ENCODE results near the gene SPOP.
A peak's percentile ranks its signal among the peaks of the same experiment; 100 is the strongest.

SPOP gene

DNA sequence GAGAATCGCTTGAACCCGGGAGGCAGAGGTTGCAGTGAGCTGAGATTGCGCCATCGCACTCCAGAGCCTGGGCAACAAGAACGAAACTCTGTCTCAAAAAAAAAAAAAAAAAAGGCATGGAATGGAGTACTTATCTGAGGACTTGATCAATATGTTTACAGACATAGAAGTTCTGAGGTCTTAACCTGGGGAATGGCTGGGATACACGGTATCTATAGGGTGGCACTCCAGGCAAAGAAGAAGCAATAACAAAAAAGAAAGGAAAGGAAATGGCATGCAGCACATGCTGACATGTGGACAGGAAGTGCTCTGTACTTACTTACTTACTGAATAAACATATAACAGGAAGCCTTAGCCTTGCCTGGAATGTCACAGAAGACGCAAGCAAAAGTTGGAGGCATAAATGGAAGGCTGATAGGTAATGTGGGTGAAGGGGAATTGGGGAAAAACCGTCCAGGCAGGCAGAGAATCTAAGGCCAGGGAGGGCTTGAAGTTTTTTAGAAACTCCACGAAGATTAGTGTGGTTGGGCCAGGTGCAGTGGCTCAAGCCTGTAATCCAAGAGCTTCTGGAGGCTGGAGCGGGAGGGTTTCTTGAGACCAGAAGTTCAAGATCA lies 10.1 kb upstream of the SPOP start:
- DNase-seq: peak; percentile 46
- Histone ChIP-seq H3K4me3 (ENCODE audit: low read depth, low read length) (no peak overlapping the region), H3K36me3 (replicated peaks) (no peaks in the 10 kb centered on the region), H3K27me3 (replicated peaks) (no peaks in the 10 kb centered on the region), H3K27ac (peak overlapping the region; percentile 5)
- in situ Hi-C loops (cut with HindIII; ENCODE audit: low pct_ligation_motif_present, low sequenced_read_pairs): no loop called here
- TF ChIP-seq CTCF (IDR thresholded peaks at IDR 0.05; ENCODE audit: low read depth, low read length, missing control alignments): no peak

DNA sequence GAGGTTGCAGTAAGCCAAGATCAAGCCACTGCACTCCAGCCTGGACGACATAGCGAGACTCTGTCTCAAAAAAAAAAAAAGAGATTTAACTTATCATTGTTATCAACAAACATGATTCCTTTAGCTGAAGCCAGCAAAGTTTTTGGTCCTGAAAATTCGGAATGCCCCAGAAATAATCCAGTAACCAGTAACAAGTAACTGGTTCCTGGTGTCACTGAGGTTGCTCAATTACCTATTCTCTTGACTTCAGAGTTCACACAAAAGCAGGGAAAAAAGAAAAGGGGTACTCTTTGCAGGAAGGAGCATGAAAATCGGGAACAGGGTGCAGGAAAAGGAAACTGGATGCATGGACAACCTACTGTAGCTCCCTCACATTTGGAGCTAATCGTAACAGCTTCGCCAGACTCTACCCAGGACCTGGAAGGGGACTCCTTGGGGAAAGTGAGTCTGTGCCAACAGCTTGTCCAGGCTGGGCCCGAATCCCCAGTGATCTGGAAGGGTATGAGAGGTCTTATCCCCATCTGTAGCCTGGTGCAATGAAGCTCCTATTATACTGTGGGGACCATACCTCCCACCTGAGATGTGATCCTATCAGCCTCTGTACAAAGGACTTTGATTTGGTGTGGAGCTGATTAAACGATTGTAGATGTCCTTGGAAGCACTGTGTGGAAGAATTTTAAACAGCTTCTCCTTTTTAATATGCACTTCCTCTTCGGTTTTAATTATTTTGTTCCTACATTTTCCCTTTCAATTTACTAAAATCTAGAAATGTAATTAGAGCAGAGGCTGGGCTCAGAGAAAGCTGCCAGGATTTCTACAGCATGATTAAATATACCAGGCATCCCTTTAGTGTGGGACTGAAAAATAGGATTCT lies 3.4 kb upstream of the SPOP start:
- Histone ChIP-seq H3K36me3 (replicated peaks) (no peaks in the 10 kb centered on the region), H3K4me3 (ENCODE audit: low read depth, low read length) (no peak overlapping the region), H3K27ac (no peak overlapping the region), H3K27me3 (replicated peaks) (no peaks in the 10 kb centered on the region)
- TF ChIP-seq CTCF (IDR thresholded peaks at IDR 0.05; ENCODE audit: low read depth, low read length, missing control alignments): no peak
- in situ Hi-C loops (cut with HindIII; ENCODE audit: low pct_ligation_motif_present, low sequenced_read_pairs): no loop called here
- no peak for DNase-seq

DNA sequence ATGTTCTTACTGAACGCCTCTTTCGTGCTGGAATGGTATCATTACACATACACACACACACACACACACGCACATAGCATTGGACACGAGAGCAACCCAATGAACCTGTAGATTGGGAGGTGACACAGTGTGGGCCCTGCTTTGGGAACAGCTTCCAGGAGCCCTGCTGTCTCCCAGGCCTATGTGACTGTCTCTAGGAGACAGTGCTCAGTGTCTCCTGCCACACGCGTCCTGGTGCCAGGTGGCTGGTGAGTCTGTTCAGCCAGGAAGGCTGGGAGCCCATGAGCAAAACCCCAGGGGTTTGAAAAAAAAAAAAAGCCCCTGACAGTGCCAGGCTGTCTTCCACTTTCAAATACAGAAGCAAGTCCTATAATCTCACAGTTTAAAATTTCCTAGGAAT lies 2.4 kb upstream of the SPOP start:
- no peak for TF ChIP-seq CTCF (IDR thresholded peaks at IDR 0.05; ENCODE audit: low read depth, low read length, missing control alignments)
- no peak for DNase-seq
- Histone ChIP-seq H3K4me3 (ENCODE audit: low read depth, low read length) (no peak overlapping the region), H3K27ac (no peak overlapping the region), H3K36me3 (replicated peaks) (no peaks in the 10 kb centered on the region), H3K27me3 (replicated peaks) (no peaks in the 10 kb centered on the region)
- in situ Hi-C loops (cut with HindIII; ENCODE audit: low pct_ligation_motif_present, low sequenced_read_pairs): no loop called here

DNA sequence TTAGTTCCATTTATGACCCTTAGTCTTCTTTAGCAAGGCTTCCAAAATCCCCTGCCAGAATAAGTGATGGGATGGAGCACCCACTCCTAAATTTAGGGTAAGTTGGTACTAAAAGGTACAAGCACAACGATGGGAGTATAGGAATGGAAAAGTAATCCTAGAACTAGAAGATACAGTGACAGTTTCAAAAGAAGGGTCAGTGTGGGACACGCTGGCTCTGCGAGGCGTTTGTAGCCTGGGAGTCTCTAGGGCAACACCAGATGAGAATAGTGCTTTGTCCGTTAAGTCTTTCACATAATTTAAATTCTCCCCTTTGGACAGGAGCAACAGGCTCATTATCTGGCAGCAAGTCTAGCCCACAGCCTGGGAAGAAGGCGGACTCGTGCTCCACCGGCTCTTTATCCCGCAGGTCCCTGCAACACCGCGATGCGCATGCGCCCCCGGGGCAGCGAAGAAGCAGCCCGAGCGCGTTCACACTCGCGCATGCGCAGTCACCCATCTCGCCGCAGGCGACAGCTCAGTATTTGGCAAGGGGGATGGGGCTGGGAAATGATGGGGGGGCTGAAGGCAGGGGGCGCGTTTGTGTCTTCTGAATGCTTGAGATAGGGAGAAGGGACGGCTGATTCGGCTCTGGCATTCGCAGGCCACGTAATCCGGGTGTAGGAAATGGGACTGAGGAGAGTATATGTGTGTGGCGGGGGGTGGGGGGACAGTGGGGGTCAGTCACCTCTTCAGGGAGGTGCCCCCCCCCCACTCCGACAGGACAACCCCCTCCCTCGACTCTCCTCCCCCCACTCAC lies 564 bp downstream of the SPOP start:
- peak overlapping the region; percentile 76 for H3K4me3 ChIP-seq (ENCODE audit: low read depth, low read length)
- DNase-seq: peak; percentile 89
- H3K27ac ChIP-seq: peak overlapping the region; percentile 85
- H3K36me3 ChIP-seq (replicated peaks): no peaks in the 10 kb centered on the region
- no peak for TF ChIP-seq CTCF (IDR thresholded peaks at IDR 0.05; ENCODE audit: low read depth, low read length, missing control alignments)
- H3K27me3 ChIP-seq (replicated peaks): no peaks in the 10 kb centered on the region
- in situ Hi-C loops (cut with HindIII; ENCODE audit: low pct_ligation_motif_present, low sequenced_read_pairs): no loop called here

DNA sequence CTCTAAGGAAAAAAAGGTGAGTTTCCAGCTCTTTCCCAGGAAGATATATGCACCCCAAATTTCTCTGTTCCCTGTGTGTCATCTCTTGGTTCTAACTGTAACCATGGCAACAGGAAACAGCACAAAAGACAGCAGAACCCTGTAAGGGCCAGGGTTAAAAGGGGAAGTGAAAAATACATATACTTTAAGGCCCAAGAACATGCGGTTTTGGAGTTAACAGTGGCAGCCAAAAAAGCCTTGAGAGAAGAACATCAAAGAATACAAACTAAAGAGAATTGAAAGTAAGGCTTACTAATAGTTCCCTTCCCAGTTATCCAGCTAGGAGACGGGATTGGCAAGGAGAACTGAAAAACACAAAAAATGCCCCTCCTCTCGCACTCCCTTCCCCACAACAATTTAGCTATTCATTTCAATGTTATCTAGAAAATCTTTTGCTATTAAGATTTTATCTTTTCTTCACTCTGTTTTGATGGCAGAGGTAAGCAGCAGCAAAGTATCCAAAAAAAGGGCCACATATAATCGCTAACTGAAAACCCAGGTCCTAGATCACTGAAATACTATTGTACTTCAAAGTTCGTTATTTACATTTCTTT lies 1.5 kb downstream of the SPOP start:
- no peaks in the 10 kb centered on the region for H3K36me3 ChIP-seq (replicated peaks)
- peak overlapping the region; percentile 76 for H3K4me3 ChIP-seq (ENCODE audit: low read depth, low read length)
- DNase-seq: peak; percentile 35
- peak overlapping the region; percentile 85 for H3K27ac ChIP-seq
- in situ Hi-C loops (cut with HindIII; ENCODE audit: low pct_ligation_motif_present, low sequenced_read_pairs): no loop called here
- H3K27me3 ChIP-seq (replicated peaks): no peaks in the 10 kb centered on the region
- TF ChIP-seq CTCF (IDR thresholded peaks at IDR 0.05; ENCODE audit: low read depth, low read length, missing control alignments): no peak
